ENCODE results near the gene MBOAT1.

MBOAT1 gene

GRCh38 chr6:20217891-20218290 is 5.6 kb upstream of the MBOAT1 start:
- H3K9me3 ChIP-seq (ENCODE audit: control insufficient read depth in 2 of 2, low read length in 2 of 2) = no peaks in the 10 kb centered on the region
- no peak overlapping the region for H3K4me3 ChIP-seq (ENCODE audit: low read length in 2 of 2)
- no peaks in the 10 kb centered on the region for H3K36me3 ChIP-seq (ENCODE audit: control insufficient read depth in 2 of 2, insufficient read depth in 2 of 2, low read length in 2 of 2)
- H3K27me3 ChIP-seq (ENCODE audit: control insufficient read depth in 2 of 2, insufficient read depth in 2 of 2, low read length in 2 of 2) = no peaks in the 10 kb centered on the region
- H3K27ac ChIP-seq (ENCODE audit: low read depth in 2 of 2, low read length in 2 of 2) = peak overlapping the region; percentile 1 to 32
- H3K4me1 ChIP-seq (ENCODE audit: control insufficient read depth in 2 of 2, insufficient read depth in 2 of 2, low read length in 2 of 2) = peaks cover 8 to 25% of the 10 kb centered on the region in 2 donors
- H3K9ac ChIP-seq (ENCODE audit: low read depth in 1 of 2, low read length in 2 of 2) = no peak overlapping the region

- H3K9me3 ChIP-seq (ENCODE audit: control insufficient read depth in 2 of 2, low read length in 2 of 2) = no peaks in the 10 kb centered on the region
- H3K4me1 ChIP-seq (ENCODE audit: control insufficient read depth in 2 of 2, insufficient read depth in 2 of 2, low read length in 2 of 2) = peaks cover 10 to 27% of the 10 kb centered on the region in 2 donors
- H3K36me3 ChIP-seq (ENCODE audit: control insufficient read depth in 2 of 2, insufficient read depth in 2 of 2, low read length in 2 of 2) = no peaks in the 10 kb centered on the region
- H3K27ac ChIP-seq (ENCODE audit: low read depth in 2 of 2, low read length in 2 of 2) = peak overlapping the region; percentile 1 to 32
- no peaks in the 10 kb centered on the region for H3K27me3 ChIP-seq (ENCODE audit: control insufficient read depth in 2 of 2, insufficient read depth in 2 of 2, low read length in 2 of 2)
- no peak overlapping the region for H3K4me3 ChIP-seq (ENCODE audit: low read length in 2 of 2)
- H3K9ac ChIP-seq (ENCODE audit: low read depth in 1 of 2, low read length in 2 of 2) = no peak overlapping the region
These were observed 5.1 kb upstream of the MBOAT1 start for GRCh38 chr6:20217324-20217855.

GRCh38 chr6:20215310-20215709 is 3.0 kb upstream of the MBOAT1 start:
- Histone ChIP-seq H3K4me1 (ENCODE audit: control insufficient read depth in 2 of 2, insufficient read depth in 2 of 2, low read length in 2 of 2) (peaks cover 10 to 23% of the 10 kb centered on the region in 2 donors), H3K36me3 (ENCODE audit: control insufficient read depth in 2 of 2, insufficient read depth in 2 of 2, low read length in 2 of 2) (no peaks in the 10 kb centered on the region), H3K9ac (ENCODE audit: low read depth in 1 of 2, low read length in 2 of 2) (no peak overlapping the region), H3K9me3 (ENCODE audit: control insufficient read depth in 2 of 2, low read length in 2 of 2) (no peaks in the 10 kb centered on the region), H3K27me3 (ENCODE audit: control insufficient read depth in 2 of 2, insufficient read depth in 2 of 2, low read length in 2 of 2) (no peaks in the 10 kb centered on the region), H3K27ac (ENCODE audit: low read depth in 2 of 2, low read length in 2 of 2) (no peak overlapping the region), H3K4me3 (ENCODE audit: low read length in 2 of 2) (no peak overlapping the region)

GRCh38 chr6:20213271-20213798 is 1.1 kb upstream of the MBOAT1 start:
- Histone ChIP-seq H3K4me3 (ENCODE audit: low read length in 2 of 2) (peak overlapping the region; percentile 84 to 92), H3K27me3 (ENCODE audit: control insufficient read depth in 2 of 2, insufficient read depth in 2 of 2, low read length in 2 of 2) (no peaks in the 10 kb centered on the region), H3K27ac (ENCODE audit: low read depth in 2 of 2, low read length in 2 of 2) (peak overlapping the region; percentile 92 to 95), H3K9ac (ENCODE audit: low read depth in 1 of 2, low read length in 2 of 2) (peak overlapping the region; percentile 89 to 93), H3K36me3 (ENCODE audit: control insufficient read depth in 2 of 2, insufficient read depth in 2 of 2, low read length in 2 of 2) (no peaks in the 10 kb centered on the region), H3K9me3 (ENCODE audit: control insufficient read depth in 2 of 2, low read length in 2 of 2) (no peaks in the 10 kb centered on the region), H3K4me1 (ENCODE audit: control insufficient read depth in 2 of 2, insufficient read depth in 2 of 2, low read length in 2 of 2) (peaks cover 10 to 29% of the 10 kb centered on the region in 2 donors)

- Histone ChIP-seq H3K9ac (ENCODE audit: low read depth in 1 of 2, low read length in 2 of 2) (peak overlapping the region; percentile 89 to 93), H3K4me3 (ENCODE audit: low read length in 2 of 2) (peak overlapping the region; percentile 84 to 92), H3K4me1 (ENCODE audit: control insufficient read depth in 2 of 2, insufficient read depth in 2 of 2, low read length in 2 of 2) (peaks cover 10 to 27% of the 10 kb centered on the region in 2 donors), H3K36me3 (ENCODE audit: control insufficient read depth in 2 of 2, insufficient read depth in 2 of 2, low read length in 2 of 2) (no peaks in the 10 kb centered on the region), H3K9me3 (ENCODE audit: control insufficient read depth in 2 of 2, low read length in 2 of 2) (no peaks in the 10 kb centered on the region), H3K27me3 (ENCODE audit: control insufficient read depth in 2 of 2, insufficient read depth in 2 of 2, low read length in 2 of 2) (no peaks in the 10 kb centered on the region), H3K27ac (ENCODE audit: low read depth in 2 of 2, low read length in 2 of 2) (peak overlapping the region; percentile 92 to 95)
These were observed 303 bp downstream of the MBOAT1 start for GRCh38 chr6:20211941-20212391.

- peak overlapping the region; percentile 84 to 92 for H3K4me3 ChIP-seq (ENCODE audit: low read length in 2 of 2)
- H3K27me3 ChIP-seq (ENCODE audit: control insufficient read depth in 2 of 2, insufficient read depth in 2 of 2, low read length in 2 of 2) = no peaks in the 10 kb centered on the region
- no peaks in the 10 kb centered on the region for H3K9me3 ChIP-seq (ENCODE audit: control insufficient read depth in 2 of 2, low read length in 2 of 2)
- no peaks in the 10 kb centered on the region for H3K36me3 ChIP-seq (ENCODE audit: control insufficient read depth in 2 of 2, insufficient read depth in 2 of 2, low read length in 2 of 2)
- peak overlapping the region; percentile 89 to 93 for H3K9ac ChIP-seq (ENCODE audit: low read depth in 1 of 2, low read length in 2 of 2)
- H3K27ac ChIP-seq (ENCODE audit: low read depth in 2 of 2, low read length in 2 of 2) = peak overlapping the region; percentile 92 to 95
- peaks cover 10 to 32% of the 10 kb centered on the region in 2 donors for H3K4me1 ChIP-seq (ENCODE audit: control insufficient read depth in 2 of 2, insufficient read depth in 2 of 2, low read length in 2 of 2)
These were observed 980 bp downstream of the MBOAT1 start for GRCh38 chr6:20211037-20211940.

GRCh38 chr6:20210158-20210557 is 2.1 kb downstream of the MBOAT1 start:
- Histone ChIP-seq H3K27me3 (ENCODE audit: control insufficient read depth in 2 of 2, insufficient read depth in 2 of 2, low read length in 2 of 2) (no peaks in the 10 kb centered on the region), H3K9ac (ENCODE audit: low read depth in 1 of 2, low read length in 2 of 2) (no peak overlapping the region), H3K4me3 (ENCODE audit: low read length in 2 of 2) (peak overlapping the region in 1 of 2 donors; percentile 27), H3K36me3 (ENCODE audit: control insufficient read depth in 2 of 2, insufficient read depth in 2 of 2, low read length in 2 of 2) (no peaks in the 10 kb centered on the region), H3K4me1 (ENCODE audit: control insufficient read depth in 2 of 2, insufficient read depth in 2 of 2, low read length in 2 of 2) (peaks cover 18 to 40% of the 10 kb centered on the region in 2 donors), H3K9me3 (ENCODE audit: control insufficient read depth in 2 of 2, low read length in 2 of 2) (no peaks in the 10 kb centered on the region), H3K27ac (ENCODE audit: low read depth in 2 of 2, low read length in 2 of 2) (no peak overlapping the region)

- Histone ChIP-seq H3K27ac (ENCODE audit: low read depth in 2 of 2, low read length in 2 of 2) (no peak overlapping the region), H3K9me3 (ENCODE audit: control insufficient read depth in 2 of 2, low read length in 2 of 2) (no peaks in the 10 kb centered on the region), H3K27me3 (ENCODE audit: control insufficient read depth in 2 of 2, insufficient read depth in 2 of 2, low read length in 2 of 2) (no peaks in the 10 kb centered on the region), H3K9ac (ENCODE audit: low read depth in 1 of 2, low read length in 2 of 2) (no peak overlapping the region), H3K4me3 (ENCODE audit: low read length in 2 of 2) (no peak overlapping the region), H3K4me1 (ENCODE audit: control insufficient read depth in 2 of 2, insufficient read depth in 2 of 2, low read length in 2 of 2) (peaks cover 22 to 51% of the 10 kb centered on the region in 2 donors), H3K36me3 (ENCODE audit: control insufficient read depth in 2 of 2, insufficient read depth in 2 of 2, low read length in 2 of 2) (no peaks in the 10 kb centered on the region)
These were observed 3.4 kb downstream of the MBOAT1 start for GRCh38 chr6:20208687-20209378.

GRCh38 chr6:20207088-20207418 is 5.2 kb downstream of the MBOAT1 start:
- Histone ChIP-seq H3K9me3 (ENCODE audit: control insufficient read depth in 2 of 2, low read length in 2 of 2) (no peaks in the 10 kb centered on the region), H3K4me1 (ENCODE audit: control insufficient read depth in 2 of 2, insufficient read depth in 2 of 2, low read length in 2 of 2) (peaks cover 20 to 44% of the 10 kb centered on the region in 2 donors), H3K27me3 (ENCODE audit: control insufficient read depth in 2 of 2, insufficient read depth in 2 of 2, low read length in 2 of 2) (no peaks in the 10 kb centered on the region), H3K9ac (ENCODE audit: low read depth in 1 of 2, low read length in 2 of 2) (no peak overlapping the region), H3K36me3 (ENCODE audit: control insufficient read depth in 2 of 2, insufficient read depth in 2 of 2, low read length in 2 of 2) (no peaks in the 10 kb centered on the region), H3K27ac (ENCODE audit: low read depth in 2 of 2, low read length in 2 of 2) (no peak overlapping the region), H3K4me3 (ENCODE audit: low read length in 2 of 2) (peak overlapping the region in 1 of 2 donors; percentile 39)
